HEK293 (cell line): ENCODE measurements around the gene SLC19A2.

Experiments used
- CTCF ChIA-PET: fragments of 350-600 bp; formaldehyde crosslinking; extraction: SDS; loops from one replicate; lab custom pipeline; 2021; ENCODE audit warnings: antibody characterized with exemption; lab: Yijun Ruan, JAX
- POLR2A ChIA-PET: fragments of 300-600 bp; formaldehyde crosslinking; extraction: SDS; loops from one replicate; lab custom pipeline; 2020; ENCODE audit warnings: antibody characterized with exemption, inconsistent platforms; lab: Yijun Ruan, JAX
- H3K27ac ChIP-seq: fragments of 200-500 bp; sonication (Bioruptor generic); 2 replicates; pipeline ENCODE4 v1.5.1; 2014; ENCODE audit warnings: low read depth, low read length, control low read depth, inconsistent platforms; ENCODE audit errors: extremely low read depth
- H3K36me3 ChIP-seq, 2 experiments: fragments of 200-500 bp in 1 of 2; sonication (Bioruptor generic) in 1 of 2; 1 replicate in 1 of 2; 2 replicates in 1 of 2; pipeline ENCODE4 v1.5.1; 2014 to 2017; ENCODE audit warnings: inconsistent platforms in 2 of 2, low read length in 2 of 2; ENCODE audit not compliant: control insufficient read depth in 2 of 2, insufficient read depth in 1 of 2
- H3K4me1 ChIP-seq: fragments of 200-500 bp; sonication (Bioruptor generic); 2 replicates; pipeline ENCODE4 v1.5.1; 2014; ENCODE audit warnings: mild to moderate bottlenecking, low read length, inconsistent platforms; ENCODE audit not compliant: control insufficient read depth, insufficient read depth
- H3K4me3 ChIP-seq: 2 replicates; pipeline ENCODE4 v1.5.1; 2011; ENCODE audit warnings: low read depth, mild to moderate bottlenecking, control low read depth, low read length, moderate library complexity
- H3K9me3 ChIP-seq: fragments of 200-500 bp; sonication (Bioruptor generic); 2 replicates; pipeline ENCODE4 v1.5.1; 2014; ENCODE audit warnings: low read depth, low read length, inconsistent platforms; ENCODE audit not compliant: control insufficient read depth, insufficient read depth
- HOXC10 ChIP-seq: sonication (generic); formaldehyde crosslinking; IDR thresholded peaks from 2 replicates; pipeline ENCODE4 v1.8.1; 2023; ENCODE audit warnings: mild to moderate bottlenecking, missing genetic modification reagents
- KLF8 ChIP-seq: fragments of 450-650 bp; formaldehyde crosslinking; IDR thresholded peaks from 2 replicates; pipeline ENCODE4 v1.5.1; 2016; ENCODE audit warnings: missing biosample characterization, missing genetic modification characterization
- MEIS1 ChIP-seq: sonication (generic); formaldehyde crosslinking; IDR thresholded peaks from 2 replicates; pipeline ENCODE4 v1.8.1; 2022; ENCODE audit warnings: missing genetic modification reagents, mild to moderate bottlenecking, borderline replicate concordance
- OSR2 ChIP-seq: fragments of 450-650 bp; formaldehyde crosslinking; IDR thresholded peaks from 2 replicates; pipeline ENCODE4 v1.5.1; 2016; ENCODE audit warnings: missing biosample characterization, missing genetic modification characterization
- PATZ1 ChIP-seq: fragments of 450-650 bp; formaldehyde crosslinking; IDR thresholded peaks from 2 replicates; pipeline ENCODE4 v1.5.1; 2016; ENCODE audit warnings: missing biosample characterization, missing genetic modification characterization
- PRDM6 ChIP-seq: fragments of 450-650 bp; formaldehyde crosslinking; IDR thresholded peaks from 2 replicates; pipeline ENCODE4 v1.5.1; 2017; ENCODE audit warnings: missing biosample characterization, missing genetic modification characterization
- RBAK ChIP-seq: fragments of 450-650 bp; formaldehyde crosslinking; IDR thresholded peaks from 2 replicates; pipeline ENCODE4 v1.5.1; 2016; ENCODE audit warnings: missing biosample characterization, missing genetic modification characterization
- ZNF112 ChIP-seq: fragments of 450-650 bp; formaldehyde crosslinking; IDR thresholded peaks from 2 replicates; pipeline ENCODE4 v1.5.0; 2017; ENCODE audit warnings: missing biosample characterization, missing genetic modification characterization
- ZNF16 ChIP-seq: fragments of 450-650 bp; formaldehyde crosslinking; IDR thresholded peaks from 2 replicates; pipeline ENCODE4 v1.5.1; 2016; ENCODE audit warnings: low read depth, missing biosample characterization, missing genetic modification characterization
- ZNF324 ChIP-seq: fragments of 450-650 bp; formaldehyde crosslinking; IDR thresholded peaks from 2 replicates; pipeline ENCODE4 v1.5.1; 2016; ENCODE audit warnings: missing biosample characterization, missing genetic modification characterization
- ZNF341 ChIP-seq: fragments of 450-650 bp; formaldehyde crosslinking; IDR thresholded peaks from 2 replicates; pipeline ENCODE4; 2016; ENCODE audit warnings: low read depth, missing biosample characterization, missing genetic modification characterization
- ZNF362 ChIP-seq: fragments of 450-650 bp; formaldehyde crosslinking; IDR thresholded peaks from 2 replicates; pipeline ENCODE4 v1.5.1; 2016; ENCODE audit warnings: missing biosample characterization, missing genetic modification characterization
- ZNF48 ChIP-seq: fragments of 450-650 bp; formaldehyde crosslinking; IDR thresholded peaks from 2 replicates; pipeline ENCODE4 v1.5.1; 2016; ENCODE audit warnings: missing biosample characterization, missing genetic modification characterization
- ZNF747 ChIP-seq: fragments of 450-650 bp; formaldehyde crosslinking; IDR thresholded peaks from 2 replicates; pipeline ENCODE4 v1.5.1; 2016; ENCODE audit warnings: missing biosample characterization, missing genetic modification characterization
- ZNF76 ChIP-seq: fragments of 450-650 bp; formaldehyde crosslinking; IDR thresholded peaks from 2 replicates; pipeline ENCODE4; 2016; ENCODE audit warnings: low read depth, missing biosample characterization, missing genetic modification characterization, borderline replicate concordance
- ZNF785 ChIP-seq: fragments of 450-650 bp; formaldehyde crosslinking; IDR thresholded peaks from 2 replicates; pipeline ENCODE4 v1.5.1; 2016; ENCODE audit warnings: missing biosample characterization, missing genetic modification characterization
- ZSCAN16 ChIP-seq: fragments of 450-650 bp; formaldehyde crosslinking; IDR thresholded peaks from 2 replicates; pipeline ENCODE4 v1.5.1; 2016; ENCODE audit warnings: missing biosample characterization, missing genetic modification characterization
- ZSCAN23 ChIP-seq: fragments of 450-650 bp; formaldehyde crosslinking; IDR thresholded peaks from 2 replicates; pipeline ENCODE4 v1.5.1; 2016; ENCODE audit warnings: missing biosample characterization, missing genetic modification characterization
- TF ChIP-seq, protein P1 (sequence below): fragments of 450-650 bp; formaldehyde crosslinking; IDR thresholded peaks from 2 replicates; pipeline ENCODE4 v1.5.0; 2017; ENCODE audit warnings: missing biosample characterization, missing genetic modification characterization, borderline replicate concordance
- TF ChIP-seq, protein P2 (sequence below): fragments of 450-650 bp; formaldehyde crosslinking; IDR thresholded peaks from 2 replicates; pipeline ENCODE4 v1.5.1; 2016; ENCODE audit warnings: missing biosample characterization, missing genetic modification characterization

SLC19A2 gene

GRCh38 chr1:169530448-169530847, 44.7 kb upstream of the SLC19A2 start:
- no peak for TF ChIP-seq PRDM6
- no peak for TF ChIP-seq RBAK (tag by site-specific recombination)
- TF ChIP-seq ZSCAN16 (tag by site-specific recombination), result no peak
- TF ChIP-seq OSR2 (tag by site-specific recombination), result no peak
- TF ChIP-seq, protein P1, sequence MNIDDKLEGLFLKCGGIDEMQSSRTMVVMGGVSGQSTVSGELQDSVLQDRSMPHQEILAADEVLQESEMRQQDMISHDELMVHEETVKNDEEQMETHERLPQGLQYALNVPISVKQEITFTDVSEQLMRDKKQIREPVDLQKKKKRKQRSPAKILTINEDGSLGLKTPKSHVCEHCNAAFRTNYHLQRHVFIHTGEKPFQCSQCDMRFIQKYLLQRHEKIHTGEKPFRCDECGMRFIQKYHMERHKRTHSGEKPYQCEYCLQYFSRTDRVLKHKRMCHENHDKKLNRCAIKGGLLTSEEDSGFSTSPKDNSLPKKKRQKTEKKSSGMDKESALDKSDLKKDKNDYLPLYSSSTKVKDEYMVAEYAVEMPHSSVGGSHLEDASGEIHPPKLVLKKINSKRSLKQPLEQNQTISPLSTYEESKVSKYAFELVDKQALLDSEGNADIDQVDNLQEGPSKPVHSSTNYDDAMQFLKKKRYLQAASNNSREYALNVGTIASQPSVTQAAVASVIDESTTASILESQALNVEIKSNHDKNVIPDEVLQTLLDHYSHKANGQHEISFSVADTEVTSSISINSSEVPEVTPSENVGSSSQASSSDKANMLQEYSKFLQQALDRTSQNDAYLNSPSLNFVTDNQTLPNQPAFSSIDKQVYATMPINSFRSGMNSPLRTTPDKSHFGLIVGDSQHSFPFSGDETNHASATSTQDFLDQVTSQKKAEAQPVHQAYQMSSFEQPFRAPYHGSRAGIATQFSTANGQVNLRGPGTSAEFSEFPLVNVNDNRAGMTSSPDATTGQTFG (tag by site-specific recombination), result no peak
- TF ChIP-seq, protein P2, sequence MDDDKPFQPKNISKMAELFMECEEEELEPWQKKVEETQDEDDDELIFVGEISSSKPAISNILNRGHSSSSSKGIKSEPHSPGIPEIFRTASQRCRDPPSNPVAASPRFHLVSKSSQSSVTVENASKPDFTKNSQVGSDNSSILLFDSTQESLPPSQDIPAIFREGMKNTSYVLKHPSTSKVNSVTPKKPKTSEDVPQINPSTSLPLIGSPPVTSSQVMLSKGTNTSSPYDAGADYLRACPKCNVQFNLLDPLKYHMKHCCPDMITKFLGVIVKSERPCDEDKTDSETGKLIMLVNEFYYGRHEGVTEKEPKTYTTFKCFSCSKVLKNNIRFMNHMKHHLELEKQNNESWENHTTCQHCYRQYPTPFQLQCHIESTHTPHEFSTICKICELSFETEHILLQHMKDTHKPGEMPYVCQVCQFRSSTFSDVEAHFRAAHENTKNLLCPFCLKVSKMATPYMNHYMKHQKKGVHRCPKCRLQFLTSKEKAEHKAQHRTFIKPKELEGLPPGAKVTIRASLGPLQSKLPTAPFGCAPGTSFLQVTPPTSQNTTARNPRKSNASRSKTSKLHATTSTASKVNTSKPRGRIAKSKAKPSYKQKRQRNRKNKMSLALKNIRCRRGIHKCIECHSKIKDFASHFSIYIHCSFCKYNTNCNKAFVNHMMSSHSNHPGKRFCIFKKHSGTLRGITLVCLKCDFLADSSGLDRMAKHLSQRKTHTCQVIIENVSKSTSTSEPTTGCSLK (tag by site-specific recombination), result no peak
- TF ChIP-seq ZNF785 (tag by site-specific recombination), result no peak
- TF ChIP-seq ZNF76 (tag by site-specific recombination), result no peak
- no peak for TF ChIP-seq ZNF48 (tag by site-specific recombination)
- TF ChIP-seq PATZ1 (tag by site-specific recombination), result no peak
- TF ChIP-seq ZNF341, result no peak
- no peak for TF ChIP-seq ZNF112 (tag by site-specific recombination)
- no peak for TF ChIP-seq KLF8
- no peak for TF ChIP-seq ZNF16 (tag by site-specific recombination)
- TF ChIP-seq ZNF324 (tag by site-specific recombination), result no peak
- TF ChIP-seq HOXC10 (CRISPR knock-in tag), result no peak
- no peak for TF ChIP-seq ZSCAN23 (tag by site-specific recombination)
- TF ChIP-seq MEIS1 (CRISPR knock-in tag), result no peak
- no peak for TF ChIP-seq ZNF362
- no peak for TF ChIP-seq ZNF747 (tag by site-specific recombination)
- Histone ChIP-seq H3K4me1 (no peaks in the 10 kb centered on the region), H3K9me3 (no peaks in the 10 kb centered on the region), H3K36me3 (no peaks in the 10 kb centered on the region), H3K4me3 (no peak overlapping the region), H3K27ac (no peak overlapping the region)
- POLR2A ChIA-PET, result no interaction called here
- CTCF ChIA-PET, result interaction anchor here (0.6 kb wide), 1 partner anchor 1199 kb away, joined by 3 read pairs; no protein-coding TSS in a partner anchor
